ENCODE results near the gene CPZ. TPM values are rescaled to one million over a fixed set of nuclear protein-coding genes. Genes with fewer than 3 reads are reported as not detected.

The CPZ gene
- total RNA-seq, 3 donors from 2014 or later, result 2.9 to 13.4 (median 7.5) TPM

DNA sequence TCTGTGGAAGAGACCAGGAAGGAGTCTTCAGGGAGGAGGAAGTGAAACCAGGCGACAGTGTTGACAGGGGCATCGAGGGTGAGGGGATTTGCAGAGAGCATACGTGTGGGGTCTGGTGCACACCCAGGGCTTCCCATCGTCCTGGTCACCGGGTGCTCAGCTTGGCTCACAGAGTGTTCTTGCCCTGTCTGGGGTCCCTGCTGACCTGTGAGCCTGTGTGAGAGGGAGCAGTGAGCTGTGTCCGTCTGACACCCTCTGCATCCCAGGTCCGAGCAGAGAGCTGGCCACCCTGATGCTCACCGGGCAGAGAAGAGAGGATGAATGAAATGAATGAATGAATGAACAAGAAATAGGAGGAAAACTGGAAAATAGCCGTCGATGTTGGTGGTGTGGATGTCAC, 46.5 kb downstream of the CPZ start:
- intact Hi-C loops (cut with DNase I; ENCODE audit: low total_unique reads), result no loop called here
- Histone ChIP-seq H3K27me3 (peaks cover 0 to 12% of the 10 kb centered on the region in 2 donors), H3K4me3 (no peak overlapping the region), H3K9me3 (no peaks in the 10 kb centered on the region), H3K27ac (no peak overlapping the region), H3K4me1 (no peaks in the 10 kb centered on the region), H3K36me3 (no peaks in the 10 kb centered on the region)
- peak in 1 of 2 donors; percentile 28 for DNase-seq (ENCODE audit: low spot score in 2 of 2)
- TF ChIP-seq POLR2AphosphoS5 (IDR thresholded peaks at IDR 0.05) (no peak), POLR2A (IDR thresholded peaks at IDR 0.05) (no peak)
- TF ChIP-seq, protein P1, sequence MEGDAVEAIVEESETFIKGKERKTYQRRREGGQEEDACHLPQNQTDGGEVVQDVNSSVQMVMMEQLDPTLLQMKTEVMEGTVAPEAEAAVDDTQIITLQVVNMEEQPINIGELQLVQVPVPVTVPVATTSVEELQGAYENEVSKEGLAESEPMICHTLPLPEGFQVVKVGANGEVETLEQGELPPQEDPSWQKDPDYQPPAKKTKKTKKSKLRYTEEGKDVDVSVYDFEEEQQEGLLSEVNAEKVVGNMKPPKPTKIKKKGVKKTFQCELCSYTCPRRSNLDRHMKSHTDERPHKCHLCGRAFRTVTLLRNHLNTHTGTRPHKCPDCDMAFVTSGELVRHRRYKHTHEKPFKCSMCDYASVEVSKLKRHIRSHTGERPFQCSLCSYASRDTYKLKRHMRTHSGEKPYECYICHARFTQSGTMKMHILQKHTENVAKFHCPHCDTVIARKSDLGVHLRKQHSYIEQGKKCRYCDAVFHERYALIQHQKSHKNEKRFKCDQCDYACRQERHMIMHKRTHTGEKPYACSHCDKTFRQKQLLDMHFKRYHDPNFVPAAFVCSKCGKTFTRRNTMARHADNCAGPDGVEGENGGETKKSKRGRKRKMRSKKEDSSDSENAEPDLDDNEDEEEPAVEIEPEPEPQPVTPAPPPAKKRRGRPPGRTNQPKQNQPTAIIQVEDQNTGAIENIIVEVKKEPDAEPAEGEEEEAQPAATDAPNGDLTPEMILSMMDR (IDR thresholded peaks at IDR 0.05), result no peak

DNA sequence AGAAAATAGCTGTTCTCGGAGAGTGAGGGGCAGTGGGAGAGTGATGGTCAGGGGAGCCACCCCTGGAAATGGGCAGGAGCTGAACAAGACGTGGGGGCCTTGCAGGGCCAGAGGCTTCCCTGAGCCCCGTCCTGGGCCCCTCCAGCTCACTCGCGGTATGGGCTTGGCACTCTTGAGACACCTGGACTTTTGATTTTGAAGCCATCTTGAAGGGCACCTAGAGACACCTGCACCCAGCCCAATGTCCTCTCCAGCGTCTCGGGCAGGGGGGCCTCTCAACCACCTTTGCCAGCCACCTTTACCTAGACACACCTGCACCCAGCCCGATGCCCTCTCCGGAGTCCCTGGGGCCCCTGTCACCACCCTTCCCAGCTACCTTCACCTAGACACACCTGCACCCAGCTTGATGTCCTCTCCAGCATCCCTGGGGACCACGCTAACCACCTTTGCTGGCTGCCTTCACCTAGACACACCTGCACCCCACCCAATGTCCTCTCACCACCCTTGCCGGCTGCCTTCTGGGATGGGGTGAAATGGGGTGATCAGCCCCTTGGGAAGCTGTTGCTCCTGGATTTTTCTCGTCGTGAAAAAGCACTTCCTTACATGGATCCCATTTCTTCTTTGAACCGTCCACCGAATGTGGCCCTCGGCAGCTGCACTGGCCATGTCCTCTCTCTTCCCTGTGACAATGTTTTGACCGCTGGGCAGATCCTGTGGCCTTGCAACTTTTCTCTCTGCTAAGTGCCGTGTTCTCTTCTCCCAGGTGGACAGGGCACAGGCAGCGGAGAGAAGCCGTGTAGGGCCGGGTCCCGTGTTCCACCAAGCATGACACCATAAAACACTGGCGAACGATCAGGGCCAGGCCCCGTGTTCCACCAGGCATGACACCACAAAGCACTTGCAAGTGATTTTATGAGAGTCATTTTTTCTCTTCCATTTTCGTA, 47.5 kb downstream of the CPZ start:
- H3K4me3 ChIP-seq, result no peak overlapping the region
- peak in 1 of 2 donors; percentile 43 for DNase-seq (ENCODE audit: low spot score in 2 of 2)
- H3K4me1 ChIP-seq, result no peaks in the 10 kb centered on the region
- intact Hi-C loops (cut with DNase I; ENCODE audit: low total_unique reads), result no loop called here
- TF ChIP-seq POLR2A (IDR thresholded peaks at IDR 0.05), result no peak
- TF ChIP-seq, protein P1 (IDR thresholded peaks at IDR 0.05), result no peak
- H3K9me3 ChIP-seq, result no peaks in the 10 kb centered on the region
- H3K27me3 ChIP-seq, result peaks cover 0 to 12% of the 10 kb centered on the region in 2 donors
- H3K27ac ChIP-seq, result no peak overlapping the region
- H3K36me3 ChIP-seq, result no peaks in the 10 kb centered on the region

DNA sequence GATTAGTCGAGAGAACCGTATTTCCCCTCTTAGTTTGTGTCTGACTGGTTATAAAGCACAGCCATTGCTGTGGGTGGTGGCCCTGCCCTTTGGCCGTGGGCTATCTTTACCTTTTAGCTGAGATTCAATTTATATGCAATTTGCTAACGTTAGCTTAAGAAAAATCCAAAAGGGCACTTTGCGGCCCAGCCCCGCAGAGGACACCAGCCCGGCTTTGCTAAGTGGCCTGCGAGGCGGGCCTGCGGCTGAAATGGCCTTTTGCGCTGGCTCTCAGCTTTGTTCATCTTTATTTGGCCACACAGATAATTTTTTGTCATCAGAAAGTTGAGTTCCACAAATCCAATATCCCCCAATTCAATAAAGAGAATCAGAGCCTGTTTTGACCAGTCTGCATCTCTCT, 48.3 kb downstream of the CPZ start:
- DNase-seq (ENCODE audit: low spot score in 2 of 2), result peak in 1 of 2 donors; percentile 12
- Histone ChIP-seq H3K27me3 (peaks cover 0 to 12% of the 10 kb centered on the region in 2 donors), H3K9me3 (no peaks in the 10 kb centered on the region), H3K4me3 (no peak overlapping the region), H3K27ac (no peak overlapping the region), H3K4me1 (no peaks in the 10 kb centered on the region), H3K36me3 (no peaks in the 10 kb centered on the region)
- TF ChIP-seq, protein P1 (IDR thresholded peaks at IDR 0.05), result no peak
- no peak for TF ChIP-seq POLR2AphosphoS5 (IDR thresholded peaks at IDR 0.05)
- TF ChIP-seq POLR2A (IDR thresholded peaks at IDR 0.05), result no peak
- intact Hi-C loops (cut with DNase I; ENCODE audit: low total_unique reads), result no loop called here

DNA sequence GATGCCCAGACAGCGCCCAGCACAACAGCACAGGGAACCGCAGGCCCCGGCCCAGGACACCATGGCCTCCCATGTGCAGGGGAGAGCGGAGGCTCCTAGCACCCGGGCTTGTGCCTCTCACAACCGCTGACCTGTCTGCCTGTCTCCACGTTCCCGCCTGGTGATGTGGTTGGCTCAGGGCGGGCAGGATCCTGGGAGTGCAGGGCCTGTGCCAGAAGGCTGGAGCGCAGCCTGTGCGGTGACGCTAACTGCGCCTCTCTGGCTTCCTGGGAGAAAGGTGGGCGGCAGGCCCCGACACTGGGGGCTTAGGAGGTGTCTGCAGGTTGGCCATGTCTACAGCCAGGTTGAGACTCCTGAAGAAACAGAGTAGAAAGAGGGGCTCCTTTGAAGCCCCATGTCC, 48.7 kb downstream of the CPZ start:
- no peak overlapping the region for H3K4me3 ChIP-seq
- H3K27me3 ChIP-seq, result peaks cover 0 to 12% of the 10 kb centered on the region in 2 donors
- TF ChIP-seq POLR2AphosphoS5 (IDR thresholded peaks at IDR 0.05) (no peak), POLR2A (IDR thresholded peaks at IDR 0.05) (no peak)
- TF ChIP-seq, protein P1 (IDR thresholded peaks at IDR 0.05), result no peak
- peak in 1 of 2 donors; percentile 28 for DNase-seq (ENCODE audit: low spot score in 2 of 2)
- intact Hi-C loops (cut with DNase I; ENCODE audit: low total_unique reads), result no loop called here
- H3K36me3 ChIP-seq, result no peaks in the 10 kb centered on the region
- no peaks in the 10 kb centered on the region for H3K4me1 ChIP-seq
- H3K27ac ChIP-seq, result no peak overlapping the region
- no peaks in the 10 kb centered on the region for H3K9me3 ChIP-seq

DNA sequence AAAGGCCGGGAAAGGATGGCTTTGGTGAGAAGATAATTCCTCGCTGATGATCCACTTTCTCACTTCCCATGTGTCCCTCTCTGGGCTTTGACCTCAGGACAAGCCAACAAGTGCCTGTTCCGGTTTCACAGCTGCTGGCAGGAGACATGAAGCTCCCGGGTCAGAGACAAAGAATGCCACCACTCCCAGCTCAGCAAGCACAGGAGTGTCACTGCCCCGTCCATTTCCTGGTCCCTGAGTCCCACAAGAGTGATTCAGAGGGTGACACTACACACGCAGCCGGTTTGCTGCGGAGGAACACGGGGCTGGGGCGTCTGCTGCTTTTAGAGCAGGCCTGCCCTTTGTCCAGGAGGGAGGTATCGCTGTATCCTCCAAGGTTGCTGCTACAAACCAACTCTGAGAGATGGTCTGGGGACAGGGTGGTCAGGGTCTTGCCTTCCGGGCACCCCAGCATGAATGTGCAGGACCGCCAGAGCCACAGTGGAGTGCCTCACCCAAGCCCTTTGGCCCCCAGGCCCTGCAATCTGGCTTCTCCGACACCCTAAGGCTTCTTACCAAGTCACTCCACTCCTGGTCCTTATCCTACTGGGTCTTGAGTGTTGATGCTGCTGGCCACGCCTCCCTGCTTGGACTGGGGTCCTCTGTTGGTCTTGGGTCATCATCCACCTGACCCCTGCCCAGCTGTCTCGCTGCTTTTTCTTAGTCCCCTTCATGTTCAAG, 49.5 kb downstream of the CPZ start:
- H3K9me3 ChIP-seq, result no peaks in the 10 kb centered on the region
- H3K4me1 ChIP-seq, result no peaks in the 10 kb centered on the region
- no peak overlapping the region for H3K27ac ChIP-seq
- intact Hi-C loops (cut with DNase I; ENCODE audit: low total_unique reads), result no loop called here
- H3K27me3 ChIP-seq, result peaks cover 0 to 12% of the 10 kb centered on the region in 2 donors
- H3K36me3 ChIP-seq, result no peaks in the 10 kb centered on the region
- DNase-seq (ENCODE audit: low spot score in 2 of 2), result peak in 1 of 2 donors; percentile 33
- H3K4me3 ChIP-seq, result no peak overlapping the region
- TF ChIP-seq POLR2A (IDR thresholded peaks at IDR 0.05) (no peak), POLR2AphosphoS5 (IDR thresholded peaks at IDR 0.05) (no peak)
- TF ChIP-seq, protein P1 (IDR thresholded peaks at IDR 0.05), result no peak

All from breast epithelium (tissue), 4 donors.